Panc1 (cell line): ENCODE data around the gene DCAF17.

Source experiments
- TF ChIP-seq, protein P1 (sequence below): fragments of 450-650 bp; IDR thresholded peaks from 2 replicates; pipeline ENCODE4 v1.5.1; 2017; ENCODE audit warnings: mild to moderate bottlenecking
- TF ChIP-seq, protein P2 (sequence below), 2 experiments: IDR thresholded peaks; 2 replicates each; pipeline ENCODE4 v1.6.1; 2011 to 2012; ENCODE audit warnings: low read depth in 2 of 2, control low read depth in 1 of 2, low read length in 1 of 2, mild to moderate bottlenecking in 1 of 2, moderate library complexity in 1 of 2; ENCODE audit not compliant: insufficient read depth in 1 of 2

DNA sequence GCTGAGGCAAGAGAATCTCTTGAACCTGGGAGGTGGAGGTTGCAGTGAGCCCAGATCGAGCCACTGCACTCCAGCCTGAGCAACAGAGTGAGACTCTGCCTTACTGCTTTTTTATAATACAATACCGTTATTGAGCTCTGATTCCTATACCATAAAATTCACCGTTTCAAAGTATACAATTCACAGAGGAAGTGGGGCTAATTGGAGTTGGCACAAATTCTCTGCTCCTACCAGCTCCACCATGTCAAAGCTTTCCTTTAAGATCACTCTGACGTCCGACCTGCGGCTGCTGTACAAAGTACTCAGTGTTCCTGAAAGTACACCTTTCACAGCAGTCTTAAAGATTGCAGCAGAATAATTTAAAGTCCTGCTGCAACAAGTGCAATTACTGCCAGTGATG, 58.6 kb downstream of the DCAF17 start:
- TF ChIP-seq, protein P1, sequence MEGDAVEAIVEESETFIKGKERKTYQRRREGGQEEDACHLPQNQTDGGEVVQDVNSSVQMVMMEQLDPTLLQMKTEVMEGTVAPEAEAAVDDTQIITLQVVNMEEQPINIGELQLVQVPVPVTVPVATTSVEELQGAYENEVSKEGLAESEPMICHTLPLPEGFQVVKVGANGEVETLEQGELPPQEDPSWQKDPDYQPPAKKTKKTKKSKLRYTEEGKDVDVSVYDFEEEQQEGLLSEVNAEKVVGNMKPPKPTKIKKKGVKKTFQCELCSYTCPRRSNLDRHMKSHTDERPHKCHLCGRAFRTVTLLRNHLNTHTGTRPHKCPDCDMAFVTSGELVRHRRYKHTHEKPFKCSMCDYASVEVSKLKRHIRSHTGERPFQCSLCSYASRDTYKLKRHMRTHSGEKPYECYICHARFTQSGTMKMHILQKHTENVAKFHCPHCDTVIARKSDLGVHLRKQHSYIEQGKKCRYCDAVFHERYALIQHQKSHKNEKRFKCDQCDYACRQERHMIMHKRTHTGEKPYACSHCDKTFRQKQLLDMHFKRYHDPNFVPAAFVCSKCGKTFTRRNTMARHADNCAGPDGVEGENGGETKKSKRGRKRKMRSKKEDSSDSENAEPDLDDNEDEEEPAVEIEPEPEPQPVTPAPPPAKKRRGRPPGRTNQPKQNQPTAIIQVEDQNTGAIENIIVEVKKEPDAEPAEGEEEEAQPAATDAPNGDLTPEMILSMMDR = no peak
- TF ChIP-seq, protein P2, sequence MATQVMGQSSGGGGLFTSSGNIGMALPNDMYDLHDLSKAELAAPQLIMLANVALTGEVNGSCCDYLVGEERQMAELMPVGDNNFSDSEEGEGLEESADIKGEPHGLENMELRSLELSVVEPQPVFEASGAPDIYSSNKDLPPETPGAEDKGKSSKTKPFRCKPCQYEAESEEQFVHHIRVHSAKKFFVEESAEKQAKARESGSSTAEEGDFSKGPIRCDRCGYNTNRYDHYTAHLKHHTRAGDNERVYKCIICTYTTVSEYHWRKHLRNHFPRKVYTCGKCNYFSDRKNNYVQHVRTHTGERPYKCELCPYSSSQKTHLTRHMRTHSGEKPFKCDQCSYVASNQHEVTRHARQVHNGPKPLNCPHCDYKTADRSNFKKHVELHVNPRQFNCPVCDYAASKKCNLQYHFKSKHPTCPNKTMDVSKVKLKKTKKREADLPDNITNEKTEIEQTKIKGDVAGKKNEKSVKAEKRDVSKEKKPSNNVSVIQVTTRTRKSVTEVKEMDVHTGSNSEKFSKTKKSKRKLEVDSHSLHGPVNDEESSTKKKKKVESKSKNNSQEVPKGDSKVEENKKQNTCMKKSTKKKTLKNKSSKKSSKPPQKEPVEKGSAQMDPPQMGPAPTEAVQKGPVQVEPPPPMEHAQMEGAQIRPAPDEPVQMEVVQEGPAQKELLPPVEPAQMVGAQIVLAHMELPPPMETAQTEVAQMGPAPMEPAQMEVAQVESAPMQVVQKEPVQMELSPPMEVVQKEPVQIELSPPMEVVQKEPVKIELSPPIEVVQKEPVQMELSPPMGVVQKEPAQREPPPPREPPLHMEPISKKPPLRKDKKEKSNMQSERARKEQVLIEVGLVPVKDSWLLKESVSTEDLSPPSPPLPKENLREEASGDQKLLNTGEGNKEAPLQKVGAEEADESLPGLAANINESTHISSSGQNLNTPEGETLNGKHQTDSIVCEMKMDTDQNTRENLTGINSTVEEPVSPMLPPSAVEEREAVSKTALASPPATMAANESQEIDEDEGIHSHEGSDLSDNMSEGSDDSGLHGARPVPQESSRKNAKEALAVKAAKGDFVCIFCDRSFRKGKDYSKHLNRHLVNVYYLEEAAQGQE (IDR thresholded peaks at IDR 0.05; ENCODE audit: insufficient read depth in 1 of 2, low read depth in 2 of 2, low read length in 1 of 2) = no peak
